GM10266 (cell line): ENCODE measurements around the gene RHCG.
"Not testable (repeated sequence)": the region's sequence is repeated elsewhere in the genome, so short reads cannot be mapped to it uniquely, and the experiment has no call there.

ENCODE experiments used
- DNase-seq: peaks from one replicate; pipeline ENCODE4 v3.0.0; 2012; ENCODE audit errors: extremely low spot score
- CTCF ChIP-seq: IDR thresholded peaks from 2 replicates; pipeline ENCODE4 v1.5.1; 2012; ENCODE audit warnings: mild to moderate bottlenecking, low read depth; ENCODE audit not compliant: control insufficient read depth, insufficient read depth; ENCODE audit errors: missing control alignments

The RHCG gene

GRCh38 chr15:89479173-89479572 is 17.2 kb downstream of the RHCG start:
- TF ChIP-seq CTCF = no peak
- DNase-seq = no peak

GRCh38 chr15:89477411-89478242 is 18.8 kb downstream of the RHCG start:
- TF ChIP-seq CTCF = no peak
- no peak for DNase-seq

GRCh38 chr15:89475661-89476060 is 20.7 kb downstream of the RHCG start:
- DNase-seq = no peak
- no peak for TF ChIP-seq CTCF

- TF ChIP-seq CTCF = peak; percentile 88
- DNase-seq = peak; percentile 84
Observed at GRCh38 chr15:89472785-89473256, 23.6 kb downstream of the RHCG start.

GRCh38 chr15:89469426-89470096 is 26.8 kb downstream of the RHCG start:
- DNase-seq = no peak
- TF ChIP-seq CTCF = no peak

GRCh38 chr15:89468813-89469212 is 27.6 kb downstream of the RHCG start:
- not testable (repeated sequence) for DNase-seq

GRCh38 chr15:89463113-89463512 is 33.3 kb downstream of the RHCG start:
- no peak for DNase-seq
- TF ChIP-seq CTCF = no peak
